ENCODE results near the gene EIF5.

DNA sequence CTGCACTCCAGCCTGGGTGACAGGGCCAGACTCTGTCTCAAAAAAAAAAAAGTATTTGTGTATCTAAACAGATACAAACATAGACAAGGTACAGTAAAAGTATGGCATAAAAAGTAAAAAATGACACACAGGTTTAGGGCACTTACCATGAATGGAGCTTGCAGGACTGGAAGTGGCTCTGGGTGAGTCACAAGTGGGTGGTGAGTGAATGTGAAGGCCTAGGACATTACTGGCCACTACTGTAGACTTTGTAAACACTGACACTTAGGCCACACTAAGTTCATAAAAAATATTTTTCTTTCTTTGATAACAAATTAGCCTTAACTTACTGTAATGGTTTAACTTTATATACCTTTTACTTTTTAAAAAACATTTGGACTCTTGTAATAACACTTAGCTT is 38.0 kb upstream of the EIF5 start:
- TF ChIP-seq POLR2A (IDR thresholded peaks at IDR 0.05) = no peak
- TF ChIP-seq, protein P1, sequence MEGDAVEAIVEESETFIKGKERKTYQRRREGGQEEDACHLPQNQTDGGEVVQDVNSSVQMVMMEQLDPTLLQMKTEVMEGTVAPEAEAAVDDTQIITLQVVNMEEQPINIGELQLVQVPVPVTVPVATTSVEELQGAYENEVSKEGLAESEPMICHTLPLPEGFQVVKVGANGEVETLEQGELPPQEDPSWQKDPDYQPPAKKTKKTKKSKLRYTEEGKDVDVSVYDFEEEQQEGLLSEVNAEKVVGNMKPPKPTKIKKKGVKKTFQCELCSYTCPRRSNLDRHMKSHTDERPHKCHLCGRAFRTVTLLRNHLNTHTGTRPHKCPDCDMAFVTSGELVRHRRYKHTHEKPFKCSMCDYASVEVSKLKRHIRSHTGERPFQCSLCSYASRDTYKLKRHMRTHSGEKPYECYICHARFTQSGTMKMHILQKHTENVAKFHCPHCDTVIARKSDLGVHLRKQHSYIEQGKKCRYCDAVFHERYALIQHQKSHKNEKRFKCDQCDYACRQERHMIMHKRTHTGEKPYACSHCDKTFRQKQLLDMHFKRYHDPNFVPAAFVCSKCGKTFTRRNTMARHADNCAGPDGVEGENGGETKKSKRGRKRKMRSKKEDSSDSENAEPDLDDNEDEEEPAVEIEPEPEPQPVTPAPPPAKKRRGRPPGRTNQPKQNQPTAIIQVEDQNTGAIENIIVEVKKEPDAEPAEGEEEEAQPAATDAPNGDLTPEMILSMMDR (IDR thresholded peaks at IDR 0.05) = no peak

All from esophagus squamous epithelium (tissue), 4 donors.